Peyer's patch (tissue), 4 donors: Measurements from ENCODE around the gene RBM20. TPM values are rescaled to one million over a fixed set of nuclear protein-coding genes. Genes with fewer than 3 reads are reported as not detected.
A peak's percentile ranks its signal among the peaks of the same experiment; 100 is the strongest.

ENCODE experiments used
- DNase-seq, 3 donors: peaks; one replicate each; pipeline ENCODE4 v3.0.0-alpha.2; 2017 to 2019
- H3K27ac ChIP-seq, 4 donors: fragments of 200-600 bp; sonication (generic); one replicate each; pipeline ENCODE4 v1.5.1; 2016 to 2019
- H3K27me3 ChIP-seq, 2 donors: fragments of 200-600 bp; sonication (generic); one replicate each; pipeline ENCODE4 v1.5.1; 2019
- H3K36me3 ChIP-seq, 3 donors: fragments of 200-600 bp; sonication (generic); one replicate each; pipeline ENCODE4 v1.5.1; 2016 to 2019
- H3K4me1 ChIP-seq, 4 donors: fragments of 200-600 bp; sonication (generic); one replicate each; pipeline ENCODE4 v1.5.1; 2016 to 2019
- H3K4me3 ChIP-seq, 4 donors: fragments of 200-600 bp; sonication (generic); 1 replicate in 3 of 4; 2 replicates in 1 of 4; pipeline ENCODE4 v1.5.1; 2016 to 2019; ENCODE audit warnings: mild to moderate bottlenecking in 1 of 4
- H3K9me3 ChIP-seq, 4 donors: fragments of 200-600 bp; sonication (generic); one replicate each; pipeline ENCODE4 v1.5.1; 2016 to 2019; ENCODE audit warnings: mild to moderate bottlenecking in 1 of 4
- POLR2A ChIP-seq, 2 donors: fragments of 450-650 bp; IDR thresholded peaks; one replicate each; pipeline ENCODE4 v1.5.1; 2017; ENCODE audit warnings: antibody characterized with exemption in 2 of 2, mild to moderate bottlenecking in 2 of 2, moderate library complexity in 2 of 2
- total RNA-seq, 4 donors: library from RNA; depleted of rRNA; stranded (reverse); fragments of >200 nt; gene quantifications; one replicate each; pipeline ENCODE4 v1.1.0, GENCODE V29; 2016
- TF ChIP-seq, protein P1 (sequence below), 6 experiments: fragments of 450-650 bp in 4 of 6; fragments of 200-600 bp in 2 of 6; sonication (generic) in 1 of 6; IDR thresholded peaks; one replicate each; pipeline ENCODE4 v1.5.1; 2017 to 2019; ENCODE audit warnings: antibody characterized with exemption in 6 of 6, mild to moderate bottlenecking in 3 of 6, moderate library complexity in 1 of 6

RBM20 gene
- total RNA-seq, 4 donors from 2014 or later = 0.80 to 4.1 (median 1.2) TPM

DNA sequence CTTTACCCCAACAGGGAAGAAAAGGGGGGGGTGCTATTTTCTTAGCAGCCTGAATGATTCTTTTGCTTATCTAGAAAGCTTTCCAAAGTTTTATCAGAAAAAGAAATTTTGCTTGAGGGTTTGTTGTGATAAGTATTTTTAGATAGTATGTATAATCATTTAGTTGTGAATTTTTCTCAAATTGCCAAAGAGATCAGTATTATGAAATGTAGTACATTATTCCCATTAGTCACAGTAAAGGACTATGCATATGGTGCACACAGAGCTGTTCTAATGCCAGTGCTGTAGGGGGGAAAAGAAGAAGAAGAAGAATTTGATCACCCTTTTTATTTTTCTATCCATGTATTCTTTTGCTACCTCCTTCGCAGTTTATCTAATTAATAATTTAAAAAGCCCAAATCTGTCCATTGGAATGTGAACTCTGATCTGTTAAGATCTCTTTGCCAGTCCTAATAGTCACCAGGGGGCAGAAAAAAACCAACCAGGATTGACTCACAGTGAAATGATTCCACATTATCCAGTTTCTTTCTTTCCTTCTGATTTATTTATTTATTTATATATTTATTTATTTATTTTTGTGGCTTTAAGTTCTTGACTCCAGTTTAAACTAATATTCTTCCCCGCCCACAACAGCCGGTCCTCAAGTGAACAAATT lies 4.7 kb downstream of the RBM20 start:
- H3K4me3 ChIP-seq = no peak overlapping the region
- H3K27ac ChIP-seq = no peak overlapping the region
- DNase-seq = no peak
- no peak for TF ChIP-seq POLR2A (IDR thresholded peaks at IDR 0.05)
- TF ChIP-seq, protein P1, sequence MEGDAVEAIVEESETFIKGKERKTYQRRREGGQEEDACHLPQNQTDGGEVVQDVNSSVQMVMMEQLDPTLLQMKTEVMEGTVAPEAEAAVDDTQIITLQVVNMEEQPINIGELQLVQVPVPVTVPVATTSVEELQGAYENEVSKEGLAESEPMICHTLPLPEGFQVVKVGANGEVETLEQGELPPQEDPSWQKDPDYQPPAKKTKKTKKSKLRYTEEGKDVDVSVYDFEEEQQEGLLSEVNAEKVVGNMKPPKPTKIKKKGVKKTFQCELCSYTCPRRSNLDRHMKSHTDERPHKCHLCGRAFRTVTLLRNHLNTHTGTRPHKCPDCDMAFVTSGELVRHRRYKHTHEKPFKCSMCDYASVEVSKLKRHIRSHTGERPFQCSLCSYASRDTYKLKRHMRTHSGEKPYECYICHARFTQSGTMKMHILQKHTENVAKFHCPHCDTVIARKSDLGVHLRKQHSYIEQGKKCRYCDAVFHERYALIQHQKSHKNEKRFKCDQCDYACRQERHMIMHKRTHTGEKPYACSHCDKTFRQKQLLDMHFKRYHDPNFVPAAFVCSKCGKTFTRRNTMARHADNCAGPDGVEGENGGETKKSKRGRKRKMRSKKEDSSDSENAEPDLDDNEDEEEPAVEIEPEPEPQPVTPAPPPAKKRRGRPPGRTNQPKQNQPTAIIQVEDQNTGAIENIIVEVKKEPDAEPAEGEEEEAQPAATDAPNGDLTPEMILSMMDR (IDR thresholded peaks at IDR 0.05) = no peak
- H3K9me3 ChIP-seq = no peaks in the 10 kb centered on the region
- H3K36me3 ChIP-seq = no peaks in the 10 kb centered on the region
- peaks cover 0 to 14% (median 7%) of the 10 kb centered on the region in 4 donors for H3K4me1 ChIP-seq
- H3K27me3 ChIP-seq = peaks cover 0 to 18% of the 10 kb centered on the region in 2 donors

DNA sequence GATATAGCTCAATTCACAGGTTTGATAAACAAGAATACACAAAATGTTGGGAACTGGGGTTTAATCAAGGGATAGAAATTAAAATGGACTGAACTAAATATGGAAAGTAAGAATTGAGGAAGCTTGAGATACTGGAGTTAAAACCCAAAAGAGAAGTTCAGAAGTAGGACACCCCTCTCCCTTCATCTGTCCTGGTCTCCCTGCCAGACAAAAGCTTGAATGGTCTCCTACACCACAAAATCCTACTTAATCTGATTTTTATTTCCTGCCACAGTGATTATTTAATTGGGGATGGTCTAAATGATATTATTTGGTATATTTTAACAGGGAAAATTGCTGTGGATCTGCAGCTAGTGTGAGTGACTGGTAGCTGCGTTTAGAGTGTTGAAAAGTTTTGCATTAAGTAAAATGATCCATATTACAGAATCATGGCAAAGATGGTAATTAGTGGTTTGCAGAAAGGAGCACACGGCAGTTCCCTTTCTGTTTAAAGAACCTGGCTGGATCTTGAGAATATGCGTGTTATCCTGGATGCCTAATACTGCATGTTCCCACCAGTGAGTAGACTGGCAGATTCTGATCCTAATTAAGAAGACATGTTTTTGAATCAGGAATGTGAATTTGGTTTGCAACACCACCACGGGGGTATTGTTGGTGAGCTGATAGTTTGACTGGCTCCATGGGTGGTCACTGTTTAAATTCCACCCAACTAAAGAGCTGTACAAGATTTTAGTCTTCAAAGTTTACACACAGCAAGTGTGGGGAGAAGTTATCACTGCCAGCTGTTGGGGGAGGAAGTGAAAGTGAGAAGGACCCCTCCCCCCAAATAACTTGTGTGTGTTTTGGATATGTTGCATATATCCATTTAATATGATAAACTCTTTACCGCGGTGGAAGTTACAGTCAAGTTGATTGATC lies 5.5 kb downstream of the RBM20 start:
- Histone ChIP-seq H3K4me1 (peaks cover 0 to 6% (median 0%) of the 10 kb centered on the region in 4 donors), H3K36me3 (no peaks in the 10 kb centered on the region), H3K27me3 (peaks cover 0 to 10% of the 10 kb centered on the region in 2 donors), H3K27ac (no peak overlapping the region), H3K9me3 (no peaks in the 10 kb centered on the region), H3K4me3 (no peak overlapping the region)
- no peak for TF ChIP-seq POLR2A (IDR thresholded peaks at IDR 0.05)
- TF ChIP-seq, protein P1 (IDR thresholded peaks at IDR 0.05) = no peak
- no peak for DNase-seq

DNA sequence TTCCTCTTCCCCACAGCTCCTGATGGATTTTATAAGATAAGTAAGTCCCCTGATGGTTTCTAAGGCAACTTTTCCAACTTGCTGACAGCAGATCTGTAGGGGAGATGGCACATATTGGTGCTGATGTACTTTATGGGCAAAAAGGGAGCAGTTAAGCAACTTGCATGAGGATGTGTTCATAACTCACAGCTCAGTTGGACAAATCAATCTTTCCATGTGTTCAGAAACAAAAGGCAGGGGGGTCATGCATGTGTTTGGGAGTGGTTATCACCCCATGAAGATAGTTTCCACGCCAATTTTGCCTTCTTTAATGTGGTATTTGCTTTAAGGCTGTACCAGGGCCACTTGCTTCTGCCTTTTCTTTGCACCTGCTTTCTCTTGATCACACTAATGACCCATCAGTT lies 6.1 kb downstream of the RBM20 start:
- H3K27ac ChIP-seq = no peak overlapping the region
- H3K4me1 ChIP-seq = no peaks in the 10 kb centered on the region
- no peaks in the 10 kb centered on the region for H3K36me3 ChIP-seq
- no peak overlapping the region for H3K4me3 ChIP-seq
- no peak for DNase-seq
- no peaks in the 10 kb centered on the region for H3K9me3 ChIP-seq
- peaks cover 0 to 3% of the 10 kb centered on the region in 2 donors for H3K27me3 ChIP-seq
- TF ChIP-seq, protein P1 (IDR thresholded peaks at IDR 0.05) = no peak
- no peak for TF ChIP-seq POLR2A (IDR thresholded peaks at IDR 0.05)

DNA sequence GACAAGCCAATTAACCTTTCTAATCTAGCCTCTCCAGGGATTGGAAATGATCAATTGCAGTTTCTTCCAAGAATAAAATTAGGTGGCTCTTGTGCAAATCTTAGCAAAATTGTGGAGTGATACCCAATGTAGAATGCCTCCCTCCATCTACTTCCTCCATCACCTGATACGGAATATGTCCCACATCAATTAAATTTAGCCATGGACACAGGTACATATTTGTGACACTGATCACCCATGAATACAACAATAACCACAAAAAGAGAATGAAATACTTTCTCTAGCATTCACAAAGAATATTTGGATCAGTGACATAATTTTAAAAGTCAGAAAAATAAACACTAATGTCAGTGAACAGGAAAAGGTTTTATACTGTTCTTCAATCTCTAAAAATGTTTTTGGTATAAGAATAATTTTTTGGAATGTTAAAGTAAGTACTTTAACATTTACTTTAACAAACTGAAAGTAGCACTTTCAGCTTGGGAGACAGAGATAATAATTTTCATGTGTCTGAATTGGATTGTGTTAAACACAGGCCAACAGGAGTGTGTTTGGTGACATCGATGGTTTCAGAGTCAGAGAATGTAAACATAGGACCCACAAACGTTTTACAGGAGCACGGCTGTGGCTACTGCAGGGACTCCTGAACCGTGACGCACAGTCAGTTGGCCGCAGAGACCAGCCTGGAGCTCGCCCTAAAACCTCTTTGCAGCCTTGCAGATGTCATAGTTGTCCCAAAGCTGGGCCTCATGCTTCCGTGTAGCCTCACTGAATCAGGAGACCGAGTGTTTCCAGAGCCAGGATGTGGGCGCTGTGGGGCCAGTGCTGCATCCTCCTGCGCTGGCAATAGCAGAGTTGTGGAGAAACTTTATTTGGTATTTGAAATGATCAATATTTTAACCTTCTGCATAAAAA lies 7.2 kb downstream of the RBM20 start:
- Histone ChIP-seq H3K36me3 (no peaks in the 10 kb centered on the region), H3K27ac (peak overlapping the region in 1 of 4 donors; percentile 4), H3K9me3 (no peaks in the 10 kb centered on the region), H3K4me3 (no peak overlapping the region), H3K4me1 (no peaks in the 10 kb centered on the region), H3K27me3 (no peaks in the 10 kb centered on the region)
- TF ChIP-seq, protein P1 (IDR thresholded peaks at IDR 0.05) = no peak
- TF ChIP-seq POLR2A (IDR thresholded peaks at IDR 0.05) = no peak
- peak in 1 of 3 donors; percentile 57 for DNase-seq

- no peaks in the 10 kb centered on the region for H3K9me3 ChIP-seq
- DNase-seq = no peak
- H3K36me3 ChIP-seq = no peaks in the 10 kb centered on the region
- H3K27ac ChIP-seq = no peak overlapping the region
- TF ChIP-seq, protein P1 (IDR thresholded peaks at IDR 0.05) = no peak
- TF ChIP-seq POLR2A (IDR thresholded peaks at IDR 0.05) = no peak
- H3K4me3 ChIP-seq = no peak overlapping the region
- H3K4me1 ChIP-seq = no peaks in the 10 kb centered on the region
- H3K27me3 ChIP-seq = no peaks in the 10 kb centered on the region
Measured at GRCh38 chr10:110652475-110653118, 8.5 kb downstream of the RBM20 start.
